HEK293 (cell line): ENCODE data around the gene LRFN2.

ENCODE experiments used
- CTCF ChIA-PET: fragments of 350-600 bp; formaldehyde crosslinking; extraction: SDS; loops from one replicate; lab custom pipeline; 2021; ENCODE audit warnings: antibody characterized with exemption; lab: Yijun Ruan, JAX
- POLR2A ChIA-PET: fragments of 300-600 bp; formaldehyde crosslinking; extraction: SDS; loops from one replicate; lab custom pipeline; 2020; ENCODE audit warnings: antibody characterized with exemption, inconsistent platforms; lab: Yijun Ruan, JAX
- H3K27ac ChIP-seq: fragments of 200-500 bp; sonication (Bioruptor generic); 2 replicates; pipeline ENCODE4 v1.5.1; 2014; ENCODE audit warnings: low read depth, low read length, control low read depth, inconsistent platforms; ENCODE audit errors: extremely low read depth
- H3K36me3 ChIP-seq, 2 experiments: fragments of 200-500 bp in 1 of 2; sonication (Bioruptor generic) in 1 of 2; 1 replicate in 1 of 2; 2 replicates in 1 of 2; pipeline ENCODE4 v1.5.1; 2014 to 2017; ENCODE audit warnings: inconsistent platforms in 2 of 2, low read length in 2 of 2; ENCODE audit not compliant: control insufficient read depth in 2 of 2, insufficient read depth in 1 of 2
- H3K4me1 ChIP-seq: fragments of 200-500 bp; sonication (Bioruptor generic); 2 replicates; pipeline ENCODE4 v1.5.1; 2014; ENCODE audit warnings: mild to moderate bottlenecking, low read length, inconsistent platforms; ENCODE audit not compliant: control insufficient read depth, insufficient read depth
- H3K4me3 ChIP-seq: 2 replicates; pipeline ENCODE4 v1.5.1; 2011; ENCODE audit warnings: low read depth, mild to moderate bottlenecking, control low read depth, low read length, moderate library complexity
- H3K9me3 ChIP-seq: fragments of 200-500 bp; sonication (Bioruptor generic); 2 replicates; pipeline ENCODE4 v1.5.1; 2014; ENCODE audit warnings: low read depth, low read length, inconsistent platforms; ENCODE audit not compliant: control insufficient read depth, insufficient read depth
- GLIS1 ChIP-seq: fragments of 450-650 bp; formaldehyde crosslinking; IDR thresholded peaks from 2 replicates; pipeline ENCODE4 v1.5.1; 2016; ENCODE audit warnings: missing biosample characterization, missing genetic modification characterization
- HOXC10 ChIP-seq: sonication (generic); formaldehyde crosslinking; IDR thresholded peaks from 2 replicates; pipeline ENCODE4 v1.8.1; 2023; ENCODE audit warnings: mild to moderate bottlenecking, missing genetic modification reagents
- INSM2 ChIP-seq: fragments of 450-650 bp; formaldehyde crosslinking; IDR thresholded peaks from 2 replicates; pipeline ENCODE4 v1.5.1; 2016; ENCODE audit warnings: missing biosample characterization, missing genetic modification characterization
- KLF10 ChIP-seq: fragments of 450-650 bp; IDR thresholded peaks from 2 replicates; pipeline ENCODE4 v1.5.1; 2018; ENCODE audit warnings: missing biosample characterization, mild to moderate bottlenecking, missing genetic modification characterization
- PBX3 ChIP-seq: sonication (generic); formaldehyde crosslinking; IDR thresholded peaks from 2 replicates; pipeline ENCODE4 v1.8.1; 2022; ENCODE audit warnings: mild to moderate bottlenecking, moderate library complexity, missing genetic modification reagents
- REST ChIP-seq: fragments of 450-650 bp; formaldehyde crosslinking; IDR thresholded peaks from 2 replicates; pipeline ENCODE4 v1.5.1; 2016; ENCODE audit warnings: missing biosample characterization, missing genetic modification characterization
- ZFP69B ChIP-seq: fragments of 450-650 bp; formaldehyde crosslinking; IDR thresholded peaks from 2 replicates; pipeline ENCODE4 v1.5.1; 2016; ENCODE audit warnings: missing biosample characterization, missing genetic modification characterization
- ZIC2 ChIP-seq: fragments of 450-650 bp; formaldehyde crosslinking; IDR thresholded peaks from 2 replicates; pipeline ENCODE4 v1.5.1; 2016; ENCODE audit warnings: missing biosample characterization, missing genetic modification characterization
- ZNF140 ChIP-seq: fragments of 450-650 bp; formaldehyde crosslinking; IDR thresholded peaks from 2 replicates; pipeline ENCODE4 v1.5.1; 2016; ENCODE audit warnings: missing biosample characterization, missing genetic modification characterization
- ZNF280D ChIP-seq: fragments of 450-650 bp; formaldehyde crosslinking; IDR thresholded peaks from 2 replicates; pipeline ENCODE4 v1.5.1; 2016; ENCODE audit warnings: missing biosample characterization, missing genetic modification characterization
- ZNF341 ChIP-seq: fragments of 450-650 bp; formaldehyde crosslinking; IDR thresholded peaks from 2 replicates; pipeline ENCODE4; 2016; ENCODE audit warnings: low read depth, missing biosample characterization, missing genetic modification characterization
- ZNF488 ChIP-seq: fragments of 450-650 bp; formaldehyde crosslinking; IDR thresholded peaks from 2 replicates; pipeline ENCODE4 v1.5.1; 2016; ENCODE audit warnings: missing biosample characterization, missing genetic modification characterization
- ZNF513 ChIP-seq: fragments of 450-650 bp; IDR thresholded peaks from 2 replicates; pipeline ENCODE4 v1.5.1; 2018; ENCODE audit warnings: missing biosample characterization, missing genetic modification characterization
- ZNF544 ChIP-seq: fragments of 450-650 bp; formaldehyde crosslinking; IDR thresholded peaks from 2 replicates; pipeline ENCODE4 v1.5.0; 2017; ENCODE audit warnings: missing biosample characterization, missing genetic modification characterization
- ZNF623 ChIP-seq: fragments of 450-650 bp; formaldehyde crosslinking; IDR thresholded peaks from 2 replicates; pipeline ENCODE4 v1.5.1; 2016; ENCODE audit warnings: missing biosample characterization, missing genetic modification characterization
- ZNF624 ChIP-seq: fragments of 450-650 bp; formaldehyde crosslinking; IDR thresholded peaks from 2 replicates; pipeline ENCODE4 v1.5.1; 2017; ENCODE audit warnings: missing biosample characterization, missing genetic modification characterization
- ZNF639 ChIP-seq: fragments of 450-650 bp; formaldehyde crosslinking; IDR thresholded peaks from 2 replicates; pipeline ENCODE4 v1.5.1; 2016; ENCODE audit warnings: missing biosample characterization, missing genetic modification characterization
- ZXDB ChIP-seq: fragments of 450-650 bp; formaldehyde crosslinking; IDR thresholded peaks from 2 replicates; pipeline ENCODE4 v1.5.1; 2016; ENCODE audit warnings: missing biosample characterization, missing genetic modification characterization

Gene LRFN2

GRCh38 chr6:40485795-40486194, 101.4 kb downstream of the LRFN2 start:
- Histone ChIP-seq H3K27ac (no peak overlapping the region), H3K4me3 (no peak overlapping the region), H3K36me3 (no peaks in the 10 kb centered on the region), H3K4me1 (peaks cover 6% of the 10 kb centered on the region), H3K9me3 (no peaks in the 10 kb centered on the region)
- POLR2A ChIA-PET, result no interaction called here
- CTCF ChIA-PET, result interaction anchor here (0.6 to 1.3 kb wide), 3 partner anchors 10 to 40 kb away, joined by 3 to 5 read pairs (median 3); no protein-coding TSS in a partner anchor
- TF ChIP-seq REST (peak; percentile 36; the same call in 1 of the 2 replicates), INSM2 (tag by site-specific recombination) (no peak), ZNF341 (tag by site-specific recombination) (peak; percentile 33; the same call in 1 of the 2 replicates), ZNF623 (tag by site-specific recombination) (no peak), PBX3 (CRISPR knock-in tag) (no peak), ZIC2 (tag by site-specific recombination) (peak; percentile 48; the same call in 1 of the 2 replicates), GLIS1 (tag by site-specific recombination) (peak; percentile 75), ZNF544 (tag by site-specific recombination) (no peak)

GRCh38 chr6:40485300-40485699, 101.9 kb downstream of the LRFN2 start:
- no peak overlapping the region for H3K27ac ChIP-seq
- POLR2A ChIA-PET, result no interaction called here
- peaks cover 6% of the 10 kb centered on the region for H3K4me1 ChIP-seq
- H3K9me3 ChIP-seq, result no peaks in the 10 kb centered on the region
- CTCF ChIA-PET, result interaction anchor here (0.6 to 1.0 kb wide), 3 partner anchors 9 to 41 kb away, joined by 3 read pairs; no protein-coding TSS in a partner anchor
- no peaks in the 10 kb centered on the region for H3K36me3 ChIP-seq
- no peak overlapping the region for H3K4me3 ChIP-seq
- no peak for TF ChIP-seq ZNF513 (tag by site-specific recombination)
- no peak for TF ChIP-seq KLF10
- TF ChIP-seq ZNF488 (tag by site-specific recombination), result 0 out of 2 replicates have a peak, but pooled peaks have one; percentile 61

GRCh38 chr6:40484066-40484465, 103.1 kb downstream of the LRFN2 start:
- H3K27ac ChIP-seq, result no peak overlapping the region
- H3K4me1 ChIP-seq, result peaks cover 6% of the 10 kb centered on the region
- no peaks in the 10 kb centered on the region for H3K36me3 ChIP-seq
- CTCF ChIA-PET, result interaction anchor here (0.6 to 0.9 kb wide), 2 partner anchors 8 to 13 kb away, joined by 3 to 5 read pairs; no protein-coding TSS in a partner anchor
- POLR2A ChIA-PET, result no interaction called here
- no peaks in the 10 kb centered on the region for H3K9me3 ChIP-seq
- H3K4me3 ChIP-seq, result no peak overlapping the region
- TF ChIP-seq ZFP69B (tag by site-specific recombination), result no peak
- TF ChIP-seq ZXDB (tag by site-specific recombination), result no peak
- TF ChIP-seq HOXC10, result no peak
- TF ChIP-seq ZNF140 (tag by site-specific recombination), result no peak
- no peak for TF ChIP-seq ZNF639
- no peak for TF ChIP-seq ZNF280D (tag by site-specific recombination)
- no peak for TF ChIP-seq ZNF624 (tag by site-specific recombination)
